Smooth muscle cell (in vitro differentiated cells): ENCODE measurements around the gene CCDC61. TPM values are rescaled to one million over a fixed set of nuclear protein-coding genes. Genes with fewer than 3 reads are reported as not detected.

ENCODE experiments used
- DNase-seq: peaks from one replicate; lab custom pipeline; 2025; ENCODE audit not compliant: unreplicated experiment; lab: John Stamatoyannopoulos, UW
- H2AFZ ChIP-seq: fragments of 200-600 bp; sonication (generic); 2 replicates; pipeline ENCODE4 v1.6.0; 2016; ENCODE audit warnings: antibody characterized with exemption, low read depth, mild to moderate bottlenecking
- H3F3A ChIP-seq: fragments of 200-600 bp; sonication (generic); 2 replicates; pipeline ENCODE4 v1.6.0; 2017; ENCODE audit warnings: antibody characterized with exemption, low read depth
- H3K27ac ChIP-seq: fragments of 200-600 bp; sonication (generic); 2 replicates; pipeline ENCODE4 v1.5.1; 2016; ENCODE audit warnings: low read depth, mild to moderate bottlenecking
- H3K27me3 ChIP-seq: fragments of 200-600 bp; sonication (generic); 2 replicates; pipeline ENCODE4 v1.6.1; 2016; ENCODE audit warnings: low read depth, mild to moderate bottlenecking
- H3K36me3 ChIP-seq: fragments of 200-600 bp; sonication (generic); 2 replicates; pipeline ENCODE4 v1.5.1; 2016; ENCODE audit warnings: low read depth
- H3K4me1 ChIP-seq: fragments of 200-600 bp; sonication (generic); 2 replicates; pipeline ENCODE4 v1.5.1; 2016; ENCODE audit warnings: low read depth
- H3K4me2 ChIP-seq: fragments of 200-600 bp; sonication (generic); 2 replicates; pipeline ENCODE4 v1.6.0; 2016; ENCODE audit warnings: mild to moderate bottlenecking
- H3K4me3 ChIP-seq: fragments of 200-600 bp; sonication (generic); 2 replicates; pipeline ENCODE4 v1.5.1; 2016; ENCODE audit warnings: mild to moderate bottlenecking
- H3K79me2 ChIP-seq: fragments of 200-600 bp; sonication (generic); 2 replicates; pipeline ENCODE4 v1.6.0; 2016; ENCODE audit warnings: low read depth, mild to moderate bottlenecking
- H3K9ac ChIP-seq: fragments of 200-600 bp; sonication (generic); 2 replicates; pipeline ENCODE4 v1.6.0; 2016; ENCODE audit warnings: low read depth
- H3K9me3 ChIP-seq: fragments of 200-600 bp; sonication (generic); replicated peaks from 2 replicates; pipeline ENCODE4 v1.5.1; 2016; ENCODE audit warnings: low read depth
- H4K20me1 ChIP-seq: fragments of 200-600 bp; sonication (generic); 2 replicates; pipeline ENCODE4 v1.6.0; 2016; ENCODE audit warnings: low read depth
- WGBS: methylation state at CpG from one replicate; pipeline ENCODE4 v1.1.7; 2016; ENCODE audit warnings: low lambda C conversion rate; 5-methylcytosine and 5-hydroxymethylcytosine counted together
- microRNA counts: library from miRNA; unstranded; fragments of <30 nt; microRNA quantifications from one replicate; lab custom pipeline; 2016
- microRNA-seq: library from miRNA; unstranded; fragments of <30 nt; microRNA quantifications from one replicate; pipeline ENCODE4, GENCODE V29; 2016; ENCODE audit warnings: borderline number of aligned reads
- polyA plus RNA-seq: library from polyadenylated mRNA; unstranded; fragments of >200 nt; fragmentation: Nextera tagmentation; extraction: Ambion mirVana; gene quantifications from 2 replicates; pipeline ENCODE4 v1.2.1, GENCODE V29; 2016
- small RNA-seq: library from RNA; depleted of rRNA; stranded (forward); fragments of <200 nt; gene quantifications from one replicate; pipeline ENCODE3, GENCODE V24; 2014
- total RNA-seq: library from RNA; depleted of rRNA; stranded (reverse); fragments of >200 nt; gene quantifications from 2 replicates; pipeline ENCODE4 v1.2.3, GENCODE V29; 2014
- TF ChIP-seq, protein P1 (sequence below): fragments of 200-600 bp; sonication (generic); IDR thresholded peaks from 2 replicates; pipeline ENCODE4 v1.5.1; 2017; ENCODE audit warnings: borderline replicate concordance, mild to moderate bottlenecking, antibody characterized with exemption; ENCODE audit not compliant: insufficient read depth, poor library complexity, severe bottlenecking

CCDC61 gene
- total and polyA plus RNA-seq, 2 experiments from 2014 or later, result 5.3 to 7.0 TPM

- Histone ChIP-seq H3K4me3 (no peak overlapping the region), H3K27ac (peak overlapping the region; percentile 84), H4K20me1 (no peaks in the 10 kb centered on the region), H3K36me3 (no peaks in the 10 kb centered on the region), H2AFZ (no peak overlapping the region), H3K4me2 (peak overlapping the region; percentile 22), H3F3A (no peaks in the 10 kb centered on the region), H3K79me2 (no peaks in the 10 kb centered on the region), H3K9me3 (no peaks in the 10 kb centered on the region), H3K9ac (no peak overlapping the region), H3K27me3 (no peaks in the 10 kb centered on the region), H3K4me1 (no peaks in the 10 kb centered on the region)
- no peak for DNase-seq
- 100% methylated on average over 1 of the region's 1 CpG for WGBS
- TF ChIP-seq, protein P1, sequence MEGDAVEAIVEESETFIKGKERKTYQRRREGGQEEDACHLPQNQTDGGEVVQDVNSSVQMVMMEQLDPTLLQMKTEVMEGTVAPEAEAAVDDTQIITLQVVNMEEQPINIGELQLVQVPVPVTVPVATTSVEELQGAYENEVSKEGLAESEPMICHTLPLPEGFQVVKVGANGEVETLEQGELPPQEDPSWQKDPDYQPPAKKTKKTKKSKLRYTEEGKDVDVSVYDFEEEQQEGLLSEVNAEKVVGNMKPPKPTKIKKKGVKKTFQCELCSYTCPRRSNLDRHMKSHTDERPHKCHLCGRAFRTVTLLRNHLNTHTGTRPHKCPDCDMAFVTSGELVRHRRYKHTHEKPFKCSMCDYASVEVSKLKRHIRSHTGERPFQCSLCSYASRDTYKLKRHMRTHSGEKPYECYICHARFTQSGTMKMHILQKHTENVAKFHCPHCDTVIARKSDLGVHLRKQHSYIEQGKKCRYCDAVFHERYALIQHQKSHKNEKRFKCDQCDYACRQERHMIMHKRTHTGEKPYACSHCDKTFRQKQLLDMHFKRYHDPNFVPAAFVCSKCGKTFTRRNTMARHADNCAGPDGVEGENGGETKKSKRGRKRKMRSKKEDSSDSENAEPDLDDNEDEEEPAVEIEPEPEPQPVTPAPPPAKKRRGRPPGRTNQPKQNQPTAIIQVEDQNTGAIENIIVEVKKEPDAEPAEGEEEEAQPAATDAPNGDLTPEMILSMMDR, result no peak
These were observed 72.4 kb downstream of the CCDC61 start for GRCh38 chr19:46067691-46068090.

MicroRNAs encoded within 50 kb of the gene (microRNA counts, 767-probe panel; counts per million panel counts)
- 183 counts per million for microRNA hsa-miR-769-3p (lab: Ali Mortazavi, UCI)
- microRNA hsa-miR-769-5p (lab: Ali Mortazavi, UCI), result 183 counts per million

Small RNA genes lying within 50 kb of the gene (microRNA-seq; reads per million reads assigned to microRNA genes)
- 347 reads per million, percentile 71 among the genes with 10 or more reads in this experiment for gene MIR769

Small RNA genes lying within 50 kb of the gene (small RNA-seq; reads per million reads assigned to genes)
- 75.2 reads per million, percentile 97 among the genes with 10 or more reads in this experiment for gene MIR769

Other genes starting within 250 kb of the CCDC61 start
- gene SIX5, start 226.2 kb upstream of the CCDC61 start, total RNA-seq, result 10.2 and 15.3 TPM in 2 replicates
- gene SIX5, start 226.2 kb upstream of the CCDC61 start, polyA plus RNA-seq, result 16.0 and 19.7 TPM in 2 replicates
- 19.2 and 23.6 TPM in 2 replicates for gene DMPK, start 213.0 kb upstream of the CCDC61 start, total RNA-seq
- 32.7 and 47.7 TPM in 2 replicates for gene DMPK, start 213.0 kb upstream of the CCDC61 start, polyA plus RNA-seq
- gene DMWD, start 202.6 kb upstream of the CCDC61 start, total RNA-seq, result 14.9 and 16.1 TPM in 2 replicates
- 57.6 and 96.4 TPM in 2 replicates for gene DMWD, start 202.6 kb upstream of the CCDC61 start, polyA plus RNA-seq
- 0.22 TPM in 1 of 2 replicates, not detected in the other for gene RSPH6A, start 180.2 kb upstream of the CCDC61 start, total RNA-seq
- gene RSPH6A, start 180.2 kb upstream of the CCDC61 start, polyA plus RNA-seq, result 0.15 TPM in 1 of 2 replicates, not detected in the other
- 30.9 and 33.3 TPM in 2 replicates for gene SYMPK, start 132.3 kb upstream of the CCDC61 start, total RNA-seq
- 28.6 and 34.1 TPM in 2 replicates for gene SYMPK, start 132.3 kb upstream of the CCDC61 start, polyA plus RNA-seq
- gene FOXA3, start 131.1 kb upstream of the CCDC61 start, total RNA-seq, result 0.13 and 0.76 TPM in 2 replicates
- gene FOXA3, start 131.1 kb upstream of the CCDC61 start, polyA plus RNA-seq, result 0.50 and 0.65 TPM in 2 replicates
- gene IRF2BP1, start 109.3 kb upstream of the CCDC61 start, total RNA-seq, result 10.4 and 19.0 TPM in 2 replicates
- 11.2 and 12.9 TPM in 2 replicates for gene IRF2BP1, start 109.3 kb upstream of the CCDC61 start, polyA plus RNA-seq
- 1.6 and 3.9 TPM in 2 replicates for gene MYPOP, start 92.9 kb upstream of the CCDC61 start, total RNA-seq
- gene MYPOP, start 92.9 kb upstream of the CCDC61 start, polyA plus RNA-seq, result 2.1 and 3.5 TPM in 2 replicates
- gene NANOS2, start 80.7 kb upstream of the CCDC61 start, total RNA-seq, result not detected in 2 replicates
- not detected in 2 replicates for gene NANOS2, start 80.7 kb upstream of the CCDC61 start, polyA plus RNA-seq
- gene NOVA2, start 21.6 kb upstream of the CCDC61 start, total RNA-seq, result 0.04 TPM in 2 replicates
- gene NOVA2, start 21.6 kb upstream of the CCDC61 start, polyA plus RNA-seq, result 0.24 TPM in 1 of 2 replicates, not detected in the other
- gene PGLYRP1, start 27.6 kb downstream of the CCDC61 start, total RNA-seq, result not detected in 2 replicates
- gene PGLYRP1, start 27.6 kb downstream of the CCDC61 start, polyA plus RNA-seq, result not detected in 2 replicates
- 0.45 and 0.85 TPM in 2 replicates for gene IGFL4, start 45.5 kb downstream of the CCDC61 start, total RNA-seq
- gene IGFL4, start 45.5 kb downstream of the CCDC61 start, polyA plus RNA-seq, result 1.0 TPM in 1 of 2 replicates, not detected in the other
- 10.2 and 26.7 TPM in 2 replicates for gene IGFL3, start 129.2 kb downstream of the CCDC61 start, total RNA-seq
- gene IGFL3, start 129.2 kb downstream of the CCDC61 start, polyA plus RNA-seq, result 5.9 and 8.8 TPM in 2 replicates
- gene IGFL2, start 152.8 kb downstream of the CCDC61 start, total RNA-seq, result 126 and 145 TPM in 2 replicates
- 159 and 164 TPM in 2 replicates for gene IGFL2, start 152.8 kb downstream of the CCDC61 start, polyA plus RNA-seq
- gene IGFL1, start 234.3 kb downstream of the CCDC61 start, total RNA-seq, result not detected in 2 replicates
- 0.64 TPM in 1 of 2 replicates, not detected in the other for gene IGFL1, start 234.3 kb downstream of the CCDC61 start, polyA plus RNA-seq